Testis (tissue), 3 donors: ENCODE results near the gene SORCS3. TPM values are rescaled to one million over a fixed set of nuclear protein-coding genes. Genes with fewer than 3 reads are reported as not detected.
A peak's percentile ranks its signal among the peaks of the same experiment; 100 is the strongest.

Experiments
- DNase-seq: peaks from one replicate; pipeline ENCODE4 v3.0.0-alpha.2; 2019
- H3K27ac ChIP-seq, 2 donors: fragments of 200-600 bp; sonication (generic); one replicate each; pipeline ENCODE4 v1.5.1; 2019
- H3K27me3 ChIP-seq: fragments of 200-600 bp; sonication (generic); one replicate; pipeline ENCODE4 v1.5.1; 2019
- H3K36me3 ChIP-seq: fragments of 200-600 bp; sonication (generic); one replicate; pipeline ENCODE4 v1.5.1; 2017; ENCODE audit warnings: low read depth; ENCODE audit errors: missing control alignments
- H3K4me1 ChIP-seq: fragments of 200-600 bp; sonication (generic); one replicate; pipeline ENCODE4 v1.5.1; 2019
- H3K4me3 ChIP-seq, 2 donors: fragments of 200-600 bp; sonication (generic); one replicate each; pipeline ENCODE4 v1.5.1; 2017 to 2019
- H3K9me3 ChIP-seq: fragments of 200-600 bp; sonication (generic); one replicate; pipeline ENCODE4 v1.5.1; 2017
- CTCF ChIP-seq, 3 experiments: fragments of 450-650 bp in 2 of 3; fragments of 200-600 bp in 1 of 3; sonication (generic) in 1 of 3; IDR thresholded peaks; one replicate each; pipeline ENCODE4 v1.5.1; 2016 to 2019; ENCODE audit warnings: antibody characterized with exemption in 3 of 3, mild to moderate bottlenecking in 2 of 3, moderate library complexity in 1 of 3
- POLR2A ChIP-seq: fragments of 450-650 bp; IDR thresholded peaks from one replicate; pipeline ENCODE4 v1.6.1; 2017; ENCODE audit warnings: antibody characterized with exemption, mild to moderate bottlenecking, moderate library complexity
- WGBS, 2 donors: methylation state at CpG; one replicate each; pipeline ENCODE4 v1.1.5; 2018; 5-methylcytosine and 5-hydroxymethylcytosine counted together
- intact Hi-C: fragments of 100-400 bp; cut with DNase I; formaldehyde crosslinking; loops from one replicate; pipeline ENCODE4 v1.15.1; 2023; ENCODE audit warnings: low total_unique reads
- polyA plus RNA-seq: library from polyadenylated mRNA; stranded (reverse); fragments of 350-450 nt; fragmentation: Illumina TruSeq; extraction: RNeasy Lipid Tissue Mini Kit (QIAGEN cat#74804); gene quantifications from one replicate; pipeline ENCODE4 v1.2.3, GENCODE V29; 2014; ENCODE audit warnings: low read depth, low replicate concordance; ENCODE audit not compliant: insufficient read depth
- total RNA-seq, 2 donors: library from RNA; depleted of rRNA; stranded (reverse); fragments of >200 nt; gene quantifications; one replicate each; pipeline ENCODE4 v1.2.3, GENCODE V29; 2016

Gene SORCS3
- total and polyA plus RNA-seq, 3 donors from 2014 or later, result 1.3 to 2.2 (median 1.7) TPM

- intact Hi-C loops, result no loop called here
- no peak for TF ChIP-seq CTCF (IDR thresholded peaks at IDR 0.05)
- TF ChIP-seq POLR2A, result no peak
- DNase-seq, result no peak
Observed at GRCh38 chr10:104875561-104875960, 234.5 kb downstream of the SORCS3 start.

GRCh38 chr10:104880624-104881398 is 239.7 kb downstream of the SORCS3 start:
- TF ChIP-seq CTCF (IDR thresholded peaks at IDR 0.05) (no peak), POLR2A (no peak)
- H3K36me3 ChIP-seq, result no peaks in the 10 kb centered on the region
- peak; percentile 17 for DNase-seq
- H3K27ac ChIP-seq, result no peak overlapping the region
- H3K4me1 ChIP-seq, result no peaks in the 10 kb centered on the region
- no peaks in the 10 kb centered on the region for H3K27me3 ChIP-seq
- intact Hi-C loops, result no loop called here
- WGBS, 2 donors, result 63 to 70% methylated on average over 5 of the region's 5 CpGs
- H3K9me3 ChIP-seq, result no peaks in the 10 kb centered on the region
- H3K4me3 ChIP-seq, result no peak overlapping the region

More at GRCh38 chr10:104875561-104875960, 234.5 kb downstream of the SORCS3 start:
- no peaks in the 10 kb centered on the region for H3K4me1 ChIP-seq
- 93 to 94% methylated on average over 1 of the region's 1 CpG for WGBS, 2 donors
- H3K9me3 ChIP-seq, result no peaks in the 10 kb centered on the region
- H3K27ac ChIP-seq, result no peak overlapping the region
- H3K36me3 ChIP-seq, result no peaks in the 10 kb centered on the region
- H3K4me3 ChIP-seq, result no peak overlapping the region
- no peaks in the 10 kb centered on the region for H3K27me3 ChIP-seq

GRCh38 chr10:104881740-104882139 is 240.7 kb downstream of the SORCS3 start:
- no peaks in the 10 kb centered on the region for H3K27me3 ChIP-seq
- H3K4me1 ChIP-seq, result no peaks in the 10 kb centered on the region
- 97 to 100% methylated on average over 1 of the region's 1 CpG for WGBS, 2 donors
- no peaks in the 10 kb centered on the region for H3K9me3 ChIP-seq
- H3K36me3 ChIP-seq, result no peaks in the 10 kb centered on the region
- no peak for TF ChIP-seq POLR2A
- no peak overlapping the region for H3K27ac ChIP-seq
- intact Hi-C loops, result no loop called here
- DNase-seq, result no peak
- no peak overlapping the region for H3K4me3 ChIP-seq

GRCh38 chr10:104892879-104893617 is 252.0 kb downstream of the SORCS3 start:
- H3K36me3 ChIP-seq, result no peaks in the 10 kb centered on the region
- H3K9me3 ChIP-seq, result no peaks in the 10 kb centered on the region
- H3K4me1 ChIP-seq, result no peaks in the 10 kb centered on the region
- H3K4me3 ChIP-seq, result no peak overlapping the region
- intact Hi-C loops, result no loop called here
- 89 to 94% methylated on average over 5 of the region's 5 CpGs for WGBS, 2 donors
- no peak overlapping the region for H3K27ac ChIP-seq
- DNase-seq, result no peak
- no peak for TF ChIP-seq CTCF (IDR thresholded peaks at IDR 0.05)
- no peak for TF ChIP-seq POLR2A
- no peaks in the 10 kb centered on the region for H3K27me3 ChIP-seq

- TF ChIP-seq CTCF (IDR thresholded peaks at IDR 0.05) (no peak), POLR2A (no peak)
- 63 to 75% methylated on average over 6 of the region's 6 CpGs for WGBS, 2 donors
Observed at GRCh38 chr10:104893701-104894100, 252.6 kb downstream of the SORCS3 start.

More at GRCh38 chr10:104893701-104894100, 252.6 kb downstream of the SORCS3 start:
- no peak for DNase-seq
- no peaks in the 10 kb centered on the region for H3K9me3 ChIP-seq
- intact Hi-C loops, result no loop called here
- H3K4me1 ChIP-seq, result no peaks in the 10 kb centered on the region
- H3K27ac ChIP-seq, result no peak overlapping the region
- no peaks in the 10 kb centered on the region for H3K36me3 ChIP-seq
- no peaks in the 10 kb centered on the region for H3K27me3 ChIP-seq
- H3K4me3 ChIP-seq, result no peak overlapping the region
